GM23338 (cell line): Measurements from ENCODE around the gene FOXP1. TPM values are rescaled to one million over a fixed set of nuclear protein-coding genes. Genes with fewer than 3 reads are reported as not detected.

Source experiments
- ATAC-seq: fragments of 200-7000 bp; cut with Tn5 transposase; 3 replicates; pipeline ENCODE4 v1.9.1; 2020
- DNase-seq: peaks from one replicate; pipeline ENCODE4 v3.0.0-alpha.2; 2015; ENCODE audit warnings: low spot score
- H2AFZ ChIP-seq: fragments of 200-600 bp; sonication (generic); 2 replicates; pipeline ENCODE4 v1.8.0; 2016; ENCODE audit warnings: antibody characterized with exemption, mild to moderate bottlenecking, moderate library complexity
- H3F3A ChIP-seq: fragments of 200-600 bp; sonication (generic); replicated peaks from 2 replicates; pipeline ENCODE4 v1.8.0; 2017; ENCODE audit warnings: antibody characterized with exemption, mixed run types, low read depth
- H3K27ac ChIP-seq: fragments of 200-600 bp; sonication (generic); 2 replicates; pipeline ENCODE4 v1.6.1; 2016; ENCODE audit warnings: low read depth
- H3K27me3 ChIP-seq: fragments of 200-600 bp; sonication (generic); 2 replicates; pipeline ENCODE4 v1.8.0; 2016; ENCODE audit warnings: mild to moderate bottlenecking, mixed run types, moderate library complexity; ENCODE audit not compliant: insufficient read depth
- H3K36me3 ChIP-seq: fragments of 200-600 bp; sonication (generic); 2 replicates; pipeline ENCODE4 v1.8.0; 2016; ENCODE audit warnings: mild to moderate bottlenecking; ENCODE audit not compliant: insufficient read depth
- H3K4me1 ChIP-seq: fragments of 200-600 bp; sonication (generic); 2 replicates; pipeline ENCODE4 v1.8.0; 2016; ENCODE audit warnings: mild to moderate bottlenecking, moderate library complexity; ENCODE audit not compliant: insufficient read depth
- H3K4me2 ChIP-seq: fragments of 200-600 bp; sonication (generic); 2 replicates; pipeline ENCODE4 v1.7.1; 2017; ENCODE audit warnings: mixed run types
- H3K4me3 ChIP-seq: fragments of 200-600 bp; sonication (generic); 2 replicates; pipeline ENCODE4 v1.6.1; 2016; ENCODE audit warnings: mixed run types
- H3K79me2 ChIP-seq: fragments of 200-600 bp; sonication (generic); replicated peaks from 2 replicates; pipeline ENCODE4 v1.8.0; 2017; ENCODE audit warnings: mild to moderate bottlenecking; ENCODE audit not compliant: insufficient read depth
- H3K9me2 ChIP-seq: fragments of 200-600 bp; sonication (generic); 2 replicates; pipeline ENCODE4 v1.8.0; 2017; ENCODE audit not compliant: insufficient read depth
- H4K20me1 ChIP-seq: fragments of 200-600 bp; sonication (generic); replicated peaks from 2 replicates; pipeline ENCODE4 v1.8.0; 2017; ENCODE audit warnings: mild to moderate bottlenecking; ENCODE audit not compliant: insufficient read depth
- H3K27ac Mint-ChIP-seq: 2 replicates; pipeline ENCODE4 v1.8.0; 2020; ENCODE audit warnings: inconsistent platforms, mild to moderate bottlenecking, moderate library complexity, mixed read lengths
- H3K27me3 Mint-ChIP-seq: 3 replicates; pipeline ENCODE4 v1.8.0; 2022; ENCODE audit warnings: low read depth, mild to moderate bottlenecking, moderate library complexity, mixed read lengths, inconsistent platforms; ENCODE audit not compliant: insufficient read depth, poor library complexity
- H3K36me3 Mint-ChIP-seq: 3 replicates; pipeline ENCODE4 v1.8.0; 2021; ENCODE audit warnings: low read depth, mild to moderate bottlenecking, inconsistent platforms, moderate library complexity, mixed read lengths
- H3K4me1 Mint-ChIP-seq: 3 replicates; pipeline ENCODE4 v1.8.0; 2020; ENCODE audit warnings: mild to moderate bottlenecking, inconsistent platforms, mixed read lengths
- H3K4me3 Mint-ChIP-seq: 3 replicates; pipeline ENCODE4 v1.8.0; 2021; ENCODE audit warnings: moderate library complexity, mild to moderate bottlenecking, inconsistent platforms, mixed read lengths
- H3K9me3 Mint-ChIP-seq: 3 replicates; pipeline ENCODE4 v1.8.0; 2020; ENCODE audit warnings: moderate library complexity, mild to moderate bottlenecking, inconsistent platforms, mixed read lengths
- CREB1 ChIP-seq: fragments of 250-450 bp; sonication (Bioruptor Pico); IDR thresholded peaks from 2 replicates; pipeline ENCODE4 v1.5.0; 2020; ENCODE audit warnings: low read depth, mild to moderate bottlenecking, moderate library complexity
- ETS1 ChIP-seq: IDR thresholded peaks from 2 replicates; pipeline ENCODE4 v1.6.1; 2016; ENCODE audit warnings: antibody characterized with exemption
- EZH2 ChIP-seq: fragments of 200-600 bp; sonication (generic); IDR thresholded peaks from one replicate; pipeline ENCODE4 v1.8.0; 2017; ENCODE audit warnings: antibody characterized with exemption, mild to moderate bottlenecking, low read depth; ENCODE audit not compliant: unreplicated experiment
- EZH2phosphoT487 ChIP-seq: fragments of 200-600 bp; sonication (generic); IDR thresholded peaks from one replicate; pipeline ENCODE4 v1.8.1; 2018; ENCODE audit warnings: antibody characterized with exemption; ENCODE audit not compliant: unreplicated experiment
- JUNB ChIP-seq: IDR thresholded peaks from one replicate; pipeline ENCODE4 v1.6.1; 2016; ENCODE audit warnings: antibody characterized with exemption; ENCODE audit not compliant: unreplicated experiment
- NANOG ChIP-seq: IDR thresholded peaks from 2 replicates; pipeline ENCODE4 v1.6.1; 2016; ENCODE audit warnings: antibody characterized with exemption, borderline replicate concordance
- STAT1 ChIP-seq: IDR thresholded peaks from one replicate; pipeline ENCODE4 v1.6.1; 2016; ENCODE audit warnings: antibody characterized with exemption; ENCODE audit not compliant: unreplicated experiment
- ZNF462 ChIP-seq: fragments of 250-450 bp; sonication (Bioruptor Pico); IDR thresholded peaks from 2 replicates; pipeline ENCODE4 v1.5.0; 2020; ENCODE audit warnings: mild to moderate bottlenecking, moderate library complexity
- polyA plus RNA-seq: library from polyadenylated mRNA; unstranded; fragments of >200 nt; fragmentation: Nextera tagmentation; extraction: Ambion mirVana; gene quantifications from 2 replicates; pipeline ENCODE4 v1.2.1, GENCODE V29; 2016
- total RNA-seq: library from RNA; depleted of rRNA; stranded (reverse); fragments of >200 nt; shearing (Covaris generic); gene quantifications from 2 replicates; pipeline ENCODE4 v1.2.3, GENCODE V29; 2014

Gene FOXP1
- total and polyA plus RNA-seq, 2 experiments from 2014 or later = 32.9 to 35.5 TPM

- Histone ChIP-seq H3K27me3 (no peaks in the 10 kb centered on the region), H2AFZ (no peak overlapping the region), H3K4me2 (no peak overlapping the region), H3K27ac (no peak overlapping the region), H3K4me1 (peaks cover 23% of the 10 kb centered on the region), H4K20me1 (no peaks in the 10 kb centered on the region), H3K4me3 (no peak overlapping the region), H3K9me2 (0 out of 2 replicates have a peak, but pooled peaks cover 6% of the 10 kb centered on the region), H3K36me3 (no peaks in the 10 kb centered on the region), H3F3A (no peaks in the 10 kb centered on the region), H3K79me2 (no peaks in the 10 kb centered on the region; the same call in 1 of the 2 replicates)
- Mint-ChIP-seq H3K9me3 (no peaks in the 10 kb centered on the region), H3K4me1 (peaks cover 27% of the 10 kb centered on the region), H3K4me3 (no peak overlapping the region), H3K27me3 (no peaks in the 10 kb centered on the region), H3K36me3 (no peaks in the 10 kb centered on the region), H3K27ac (no peak overlapping the region)
- TF ChIP-seq JUNB = no peak
- TF ChIP-seq NANOG = no peak
- no peak for TF ChIP-seq STAT1
- no peak for TF ChIP-seq EZH2phosphoT487
- TF ChIP-seq EZH2 = no peak
- TF ChIP-seq ZNF462 (CRISPR knock-in tag) = no peak
- TF ChIP-seq CREB1 (CRISPR knock-in tag) = no peak
- TF ChIP-seq ETS1 = no peak
- DNase-seq (no peak), ATAC-seq (no peak)
Observed at GRCh38 chr3:71250026-71250425, 333.5 kb downstream of the FOXP1 start.
